Ishikawa (cell line): ENCODE data around the gene STAP2.
A peak's percentile ranks its signal among the peaks of the same experiment; 100 is the strongest.

Experiments
- CEBPB ChIP-seq: IDR thresholded peaks from 2 replicates; pipeline ENCODE4 v1.6.1; 2012
- CREB1 ChIP-seq: IDR thresholded peaks from 2 replicates; pipeline ENCODE4 v1.6.1; 2012; ENCODE audit warnings: low read depth
- EGR1 ChIP-seq: IDR thresholded peaks from 2 replicates; pipeline ENCODE4 v1.6.1; 2012
- EP300 ChIP-seq: IDR thresholded peaks from 2 replicates; pipeline ENCODE4 v1.6.1; 2012; ENCODE audit warnings: borderline replicate concordance
- FOXM1 ChIP-seq: IDR thresholded peaks from 2 replicates; pipeline ENCODE4 v1.6.1; 2012; ENCODE audit warnings: low read depth, borderline replicate concordance
- NFIC ChIP-seq: IDR thresholded peaks from 2 replicates; pipeline ENCODE4 v1.6.1; 2012
- RAD21 ChIP-seq: IDR thresholded peaks from 2 replicates; pipeline ENCODE4 v1.6.1; 2012; ENCODE audit warnings: low read depth
- REST ChIP-seq: IDR thresholded peaks from 2 replicates; pipeline ENCODE4 v1.6.1; 2012; ENCODE audit warnings: low read depth, mild to moderate bottlenecking
- TAF1 ChIP-seq: IDR thresholded peaks from 2 replicates; pipeline ENCODE4 v1.6.1; 2012; ENCODE audit warnings: low read depth, mild to moderate bottlenecking
- TCF12 ChIP-seq: IDR thresholded peaks from 2 replicates; pipeline ENCODE4 v1.6.1; 2012; ENCODE audit warnings: low read depth
- TEAD4 ChIP-seq: IDR thresholded peaks from 2 replicates; pipeline ENCODE4 v1.6.1; 2012
- USF1 ChIP-seq: IDR thresholded peaks from 2 replicates; pipeline ENCODE4 v1.6.1; 2012
- YY1 ChIP-seq: IDR thresholded peaks from 2 replicates; pipeline ENCODE4 v1.6.1; 2012; ENCODE audit warnings: low read depth
- ZBTB7A ChIP-seq: IDR thresholded peaks from 2 replicates; pipeline ENCODE4 v1.6.1; 2012; ENCODE audit warnings: low read depth
- TF ChIP-seq, protein P1 (sequence below): IDR thresholded peaks from 2 replicates; pipeline ENCODE4 v1.6.1; 2012

Gene STAP2

GRCh38 chr19:4357095-4357797 is 18.6 kb upstream of the STAP2 start:
- no peak for TF ChIP-seq CEBPB
- TF ChIP-seq RAD21 = no peak
- TF ChIP-seq TEAD4 = no peak
- no peak for TF ChIP-seq NFIC
- TF ChIP-seq CREB1 = no peak
- TF ChIP-seq ZBTB7A = no peak
- no peak for TF ChIP-seq YY1
- no peak for TF ChIP-seq TAF1
- TF ChIP-seq, protein P1, sequence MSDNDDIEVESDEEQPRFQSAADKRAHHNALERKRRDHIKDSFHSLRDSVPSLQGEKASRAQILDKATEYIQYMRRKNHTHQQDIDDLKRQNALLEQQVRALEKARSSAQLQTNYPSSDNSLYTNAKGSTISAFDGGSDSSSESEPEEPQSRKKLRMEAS = no peak
- TF ChIP-seq EGR1 = no peak
- TF ChIP-seq TCF12 = no peak

- no peak for TF ChIP-seq TAF1
- TF ChIP-seq EP300 = no peak
- no peak for TF ChIP-seq USF1
- TF ChIP-seq TEAD4 = no peak
- TF ChIP-seq ZBTB7A = no peak
- no peak for TF ChIP-seq RAD21
- TF ChIP-seq REST = no peak
- no peak for TF ChIP-seq CREB1
- TF ChIP-seq, protein P1 = no peak
- no peak for TF ChIP-seq FOXM1
- no peak for TF ChIP-seq NFIC
- TF ChIP-seq CEBPB = no peak
- TF ChIP-seq EGR1 = no peak
- TF ChIP-seq TCF12 = no peak
- no peak for TF ChIP-seq YY1
Observed at GRCh38 chr19:4354897-4355296, 16.3 kb upstream of the STAP2 start.

DNA sequence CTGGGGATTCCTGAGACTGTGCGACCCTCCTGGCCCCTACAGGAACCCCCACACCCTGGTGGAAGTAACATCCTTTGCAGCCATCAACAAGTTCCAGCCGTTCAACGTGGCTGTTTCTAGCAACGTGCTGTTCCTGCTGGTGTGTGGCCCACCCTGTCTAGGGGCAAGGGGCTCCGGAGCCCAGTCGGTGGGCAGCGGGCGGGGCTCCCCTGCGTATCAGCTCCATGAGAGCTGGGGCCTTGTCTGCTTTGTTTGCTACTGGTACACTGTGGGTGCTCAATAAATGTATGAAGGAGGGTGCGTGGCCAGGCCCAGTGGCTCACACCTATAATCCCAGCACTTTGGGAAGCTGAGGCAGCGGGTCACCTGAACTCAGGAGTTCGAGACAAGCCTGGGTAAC is 15.7 kb upstream of the STAP2 start:
- TF ChIP-seq YY1 = no peak
- TF ChIP-seq TCF12 = no peak
- no peak for TF ChIP-seq REST
- TF ChIP-seq FOXM1 = no peak
- TF ChIP-seq CEBPB = no peak
- no peak for TF ChIP-seq EGR1
- TF ChIP-seq RAD21 = no peak
- TF ChIP-seq EP300 = no peak
- no peak for TF ChIP-seq ZBTB7A
- TF ChIP-seq, protein P1 = no peak
- no peak for TF ChIP-seq TEAD4
- no peak for TF ChIP-seq TAF1
- no peak for TF ChIP-seq USF1
- no peak for TF ChIP-seq NFIC

- TF ChIP-seq RAD21 (peak; percentile 65), TEAD4 (no peak), ZBTB7A (peak; percentile 79; the same call in 1 of the 2 replicates)
Observed at GRCh38 chr19:4352701-4353121, 14.1 kb upstream of the STAP2 start.

DNA sequence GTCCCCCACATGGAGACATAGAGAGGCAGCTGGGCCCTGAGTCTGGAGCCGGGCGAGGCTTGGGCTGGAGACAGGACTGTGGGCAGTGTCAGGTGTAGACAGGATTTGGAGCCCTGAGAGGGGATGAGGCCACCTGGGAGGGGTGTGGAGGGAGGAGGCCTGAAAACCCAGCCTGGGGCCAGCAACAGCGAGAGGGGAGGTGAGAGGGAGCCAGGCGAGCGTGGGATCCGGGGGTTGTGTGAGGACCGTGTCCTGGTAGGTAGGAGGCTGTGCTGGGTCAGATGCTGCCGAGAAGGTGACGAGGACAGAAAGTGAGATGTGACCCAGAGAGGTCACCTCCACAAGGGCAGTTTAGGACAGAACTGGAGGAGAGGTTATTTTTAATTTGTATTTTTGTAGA is 12.1 kb upstream of the STAP2 start:
- TF ChIP-seq TEAD4 (no peak), YY1 (no peak), TAF1 (no peak), NFIC (no peak), USF1 (no peak), EP300 (no peak), CREB1 (no peak), REST (no peak), EGR1 (no peak), RAD21 (no peak), TCF12 (no peak), FOXM1 (no peak), CEBPB (no peak)
- TF ChIP-seq, protein P1 = no peak
